ENCODE measurements around the gene WDR43.

Gene WDR43

DNA sequence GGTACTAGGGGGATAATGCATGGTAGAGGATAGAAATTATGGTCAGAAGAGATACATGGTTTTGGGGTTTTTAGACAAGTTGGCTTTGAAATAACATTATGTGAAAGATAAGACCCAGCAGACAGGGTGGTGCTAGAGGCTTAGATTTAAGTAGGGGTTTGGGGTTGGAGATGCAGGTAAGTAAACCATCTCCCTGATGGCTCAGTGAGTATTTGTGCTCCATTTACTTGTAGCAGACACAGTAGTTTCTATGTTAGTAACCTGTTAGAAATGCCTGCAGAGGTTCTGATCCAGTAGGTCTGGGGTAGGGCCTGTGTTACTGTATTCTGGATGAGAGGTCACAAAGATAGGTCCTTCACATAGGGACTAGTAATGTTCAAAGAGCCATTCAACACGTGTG, 13.7 kb downstream of the WDR43 start:
- DNase-seq (ENCODE audit: low read depth) = no peak

DNA sequence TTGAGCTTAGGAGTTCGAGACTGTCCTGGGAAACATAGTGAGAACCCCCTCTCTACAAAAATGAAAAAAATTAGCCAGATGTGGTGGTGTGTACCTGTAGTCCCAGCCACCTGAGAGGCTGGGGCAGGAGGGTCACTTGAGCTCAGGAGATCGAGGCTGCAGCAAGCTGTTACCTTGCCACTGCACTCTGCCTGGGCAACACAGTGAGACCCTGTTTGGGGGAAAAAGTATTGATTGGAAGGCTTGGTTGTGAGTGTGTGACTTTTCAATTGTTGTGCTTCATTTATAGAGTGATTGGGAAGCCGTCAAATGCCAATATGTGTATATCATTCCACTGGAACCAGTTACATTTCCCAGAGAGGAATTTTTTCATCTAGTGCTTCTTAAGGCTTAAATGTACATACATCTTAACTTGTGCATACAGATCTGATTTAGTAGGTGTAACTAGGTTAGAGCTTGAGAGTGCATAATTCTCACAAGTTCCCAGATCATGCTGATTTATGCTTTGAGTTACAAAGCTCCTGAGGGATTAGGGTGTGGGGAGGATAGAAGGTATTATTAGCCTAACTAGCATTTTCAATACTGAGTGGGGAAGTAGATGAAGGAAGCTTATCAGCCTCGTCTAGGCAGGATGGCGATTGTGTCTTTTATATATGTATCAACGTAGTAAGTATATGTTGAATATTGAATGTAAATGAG, 15.3 kb downstream of the WDR43 start:
- no peak for DNase-seq (ENCODE audit: low read depth)

DNA sequence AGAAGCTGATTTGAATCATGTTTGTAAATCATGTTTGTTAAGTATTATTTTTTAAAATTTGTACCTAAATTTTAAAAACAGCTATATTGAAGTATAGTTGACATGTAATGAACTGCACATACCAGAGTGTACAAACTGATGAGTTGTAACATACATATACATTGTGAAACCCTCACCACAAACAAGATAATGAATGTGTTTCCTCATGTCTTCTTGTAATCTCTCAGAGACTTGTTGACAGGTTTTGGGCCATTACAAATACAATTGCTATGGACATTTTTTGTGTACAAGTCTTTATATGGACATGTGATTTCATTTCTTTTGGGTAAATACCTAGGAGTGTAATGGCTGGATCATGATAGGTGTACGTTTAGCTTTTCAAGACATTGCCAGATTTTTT, 21.5 kb downstream of the WDR43 start:
- no peak for DNase-seq (ENCODE audit: low read depth)

DNA sequence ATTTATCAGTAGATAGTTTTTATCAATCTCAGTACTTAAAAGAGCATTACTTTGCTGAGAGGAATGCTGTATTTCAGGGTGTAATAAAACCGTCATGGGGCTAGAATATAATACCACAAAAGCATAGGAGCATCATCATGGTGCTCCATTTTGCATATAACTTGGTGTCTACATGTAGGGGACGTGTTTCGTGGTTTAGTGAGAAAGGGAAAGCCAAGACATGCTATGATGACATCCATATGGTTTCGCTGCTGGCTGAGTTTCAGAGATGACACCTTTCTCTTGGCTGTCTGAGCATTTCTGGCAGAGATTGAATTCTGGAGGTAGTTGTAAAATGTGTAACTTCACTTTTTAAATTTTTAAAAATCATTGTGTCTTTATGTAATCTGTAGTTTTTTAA, 32.4 kb downstream of the WDR43 start:
- no peak for DNase-seq (ENCODE audit: low read depth)

DNA sequence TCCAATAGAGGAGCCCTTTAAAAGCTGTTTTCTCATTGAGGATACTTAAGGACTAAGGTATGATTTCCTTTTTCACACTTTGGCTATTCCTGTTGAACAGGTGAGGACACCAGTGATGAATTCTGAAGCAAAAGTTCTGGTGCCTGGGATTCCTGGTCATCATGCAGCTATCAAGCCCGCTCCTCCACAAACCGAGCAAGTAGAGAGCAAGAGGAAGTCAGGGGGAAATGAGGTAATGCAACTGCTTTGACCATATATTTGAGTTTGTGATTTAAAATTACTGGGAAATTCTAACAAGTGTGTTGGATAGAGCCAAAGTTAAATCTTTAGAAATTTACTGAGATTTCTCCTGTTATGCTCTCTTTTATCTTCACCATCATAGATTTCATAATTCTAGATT, 33.0 kb downstream of the WDR43 start:
- no peak for DNase-seq (ENCODE audit: low read depth)

DNA sequence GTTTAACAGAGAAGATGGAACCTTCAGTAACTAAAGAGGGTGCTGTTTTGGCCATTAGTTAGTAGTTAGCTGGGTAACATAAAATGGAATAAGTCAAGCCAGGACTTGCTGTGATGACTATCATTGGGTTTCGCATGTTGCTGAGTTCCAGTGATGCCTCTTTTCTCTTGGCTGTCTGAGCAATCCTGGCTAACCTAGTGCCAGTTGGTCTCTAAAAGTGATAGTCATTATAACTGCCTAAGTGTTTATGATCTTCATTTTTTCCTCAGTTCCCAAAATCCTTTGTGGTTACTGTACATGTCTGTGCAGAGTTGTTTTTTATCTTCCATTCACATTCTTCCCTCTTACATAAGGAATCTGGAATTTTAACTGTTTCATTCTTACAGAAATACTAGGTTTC, 33.4 kb downstream of the WDR43 start:
- no peak for DNase-seq (ENCODE audit: low read depth)

DNA sequence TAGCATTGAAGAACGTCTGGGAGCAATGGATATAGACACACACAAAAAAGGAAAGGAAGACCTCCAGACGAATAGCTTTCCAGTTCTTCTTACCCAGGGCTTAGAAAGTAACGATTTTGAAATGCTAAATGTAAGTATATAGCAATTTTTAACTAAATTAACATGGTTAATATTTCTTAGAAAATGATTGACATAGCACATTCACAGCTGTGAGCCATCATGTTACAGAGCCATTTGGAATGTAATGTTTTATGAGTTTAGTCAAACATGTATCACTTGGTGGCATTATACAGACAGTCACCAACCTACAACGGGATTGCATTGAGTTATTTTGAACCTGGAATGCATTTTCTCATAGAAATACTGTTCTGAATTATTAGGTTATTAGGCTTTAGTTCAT, 35.1 kb downstream of the WDR43 start:
- DNase-seq (ENCODE audit: low read depth) = no peak

DNA sequence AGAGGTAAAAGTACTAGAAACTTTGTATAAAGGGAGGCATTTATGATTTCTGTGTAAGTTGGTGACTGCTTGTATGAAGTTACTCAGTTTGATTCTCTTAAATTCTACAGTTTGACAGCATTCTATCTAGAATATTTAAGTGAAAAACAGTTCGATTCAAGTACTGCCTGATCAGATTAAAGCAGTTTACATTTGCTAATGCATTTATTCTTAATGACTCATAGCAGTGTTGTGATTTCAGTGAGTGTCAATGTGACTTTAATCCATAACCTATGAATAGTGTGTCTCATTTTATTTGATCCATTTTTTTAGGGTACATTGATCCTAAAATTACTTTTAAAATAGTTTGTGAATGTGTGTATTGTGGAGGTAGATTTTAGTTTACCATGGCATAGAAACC, 35.7 kb downstream of the WDR43 start:
- no peak for DNase-seq (ENCODE audit: low read depth)

DNA sequence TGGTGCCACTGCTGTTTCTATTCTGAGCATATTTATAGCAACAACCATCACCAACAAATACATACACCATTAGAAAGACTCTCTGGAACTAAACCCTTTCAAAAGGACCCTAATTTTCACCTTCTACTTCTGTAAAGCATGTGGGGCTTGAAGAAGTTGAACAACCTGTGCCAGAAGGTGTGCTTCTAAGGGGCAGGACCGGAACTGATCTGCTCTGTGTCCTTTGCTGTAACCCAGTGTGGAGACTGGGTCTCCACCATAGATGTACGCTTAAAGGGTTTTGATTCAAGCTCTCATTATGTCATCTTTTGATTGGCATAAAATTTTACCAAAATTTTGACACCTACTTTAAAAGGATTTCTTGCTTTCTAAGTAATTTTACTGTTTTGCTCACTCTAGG, 40.3 kb downstream of the WDR43 start:
- DNase-seq (ENCODE audit: low read depth) = no peak

DNA sequence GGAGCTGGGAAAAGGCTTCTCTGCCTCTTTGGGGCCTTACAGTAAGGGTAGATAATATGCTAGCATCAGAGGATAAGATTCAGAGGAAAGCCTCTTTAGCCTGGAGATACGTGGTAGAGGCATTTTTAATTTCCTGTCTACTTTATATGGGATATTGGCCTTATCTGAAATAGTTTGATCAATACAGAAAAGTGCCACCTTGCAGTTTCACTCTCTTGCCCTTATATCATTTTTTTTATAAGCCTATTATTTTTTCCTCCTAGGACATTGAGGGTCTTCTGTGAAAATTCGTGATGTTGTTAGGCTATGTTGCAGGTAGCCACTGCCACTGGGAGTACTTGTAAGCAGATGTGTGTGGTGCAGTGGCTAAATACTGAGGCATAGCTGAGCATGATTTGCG, 46.5 kb downstream of the WDR43 start:
- no peak for DNase-seq (ENCODE audit: low read depth)

DNA sequence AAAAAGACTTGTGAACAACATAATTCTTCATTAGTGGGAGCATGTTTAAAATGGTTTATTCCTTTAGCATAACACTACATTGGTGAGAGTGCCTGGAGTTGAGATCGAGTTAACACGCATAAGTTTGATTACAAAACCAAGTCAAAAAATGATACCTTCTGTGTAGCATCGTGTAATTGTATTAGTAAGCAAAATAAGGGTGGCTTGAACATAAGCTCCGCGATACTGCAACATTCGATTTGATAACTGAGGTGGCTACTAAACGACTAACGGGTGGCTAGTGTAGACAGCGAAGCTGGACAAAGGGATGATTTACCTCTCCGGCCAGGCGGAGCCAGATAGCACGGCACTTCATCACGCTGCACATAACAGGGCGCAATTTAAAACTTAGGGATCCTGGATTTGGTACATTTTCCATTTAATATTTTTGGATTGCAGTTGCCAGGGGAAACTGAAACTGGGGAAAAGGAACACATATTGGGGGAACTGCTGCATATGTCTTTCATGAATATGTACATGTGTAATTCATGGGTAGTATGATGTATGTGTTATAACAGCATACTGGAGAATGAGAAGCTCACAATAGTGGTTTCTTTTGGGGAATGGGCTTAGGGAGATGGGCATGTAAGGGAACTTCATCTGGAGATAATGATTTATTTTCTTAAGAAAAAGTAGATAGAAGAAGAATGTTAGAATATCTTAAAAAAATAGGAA, 50.2 kb downstream of the WDR43 start:
- no peak for DNase-seq (ENCODE audit: low read depth)

DNA sequence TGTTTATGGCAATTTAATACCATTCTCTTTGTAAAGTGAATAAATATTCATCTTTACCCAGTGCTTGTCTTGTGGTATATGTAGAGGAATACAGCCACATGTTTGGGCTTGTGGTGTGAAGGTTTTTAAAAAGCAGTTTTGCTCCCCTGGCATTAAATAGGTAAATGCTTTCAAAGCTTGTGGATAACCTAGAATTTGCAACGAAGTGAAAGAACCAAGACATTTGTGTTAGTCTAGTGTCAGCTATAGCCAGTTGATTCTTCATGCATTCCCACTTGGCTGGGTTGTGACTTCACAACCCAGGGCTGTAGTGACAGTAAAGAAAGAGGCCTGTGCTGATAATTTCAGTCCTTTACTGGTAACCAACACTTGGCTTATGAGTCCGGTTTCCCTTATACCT, 53.7 kb downstream of the WDR43 start:
- no peak for DNase-seq (ENCODE audit: low read depth)

DNA sequence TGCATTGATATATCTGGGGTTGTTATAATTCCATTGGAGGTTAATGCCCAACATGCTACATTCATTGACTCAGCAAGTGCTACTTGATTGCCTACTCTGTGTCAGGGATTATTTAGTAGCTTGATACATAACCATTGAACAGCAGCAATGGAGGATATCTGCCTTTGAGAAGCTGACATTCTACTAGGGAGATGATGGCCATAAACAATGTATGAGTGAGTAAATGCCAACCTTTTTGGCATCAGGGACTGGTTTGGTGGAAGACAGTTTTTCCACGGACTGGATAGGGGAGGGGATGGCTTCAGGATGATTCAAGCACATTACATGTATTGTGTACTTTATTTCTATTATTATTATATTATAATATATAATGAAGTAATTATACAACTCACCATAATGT, 54.7 kb downstream of the WDR43 start:
- no peak for DNase-seq (ENCODE audit: low read depth)

DNA sequence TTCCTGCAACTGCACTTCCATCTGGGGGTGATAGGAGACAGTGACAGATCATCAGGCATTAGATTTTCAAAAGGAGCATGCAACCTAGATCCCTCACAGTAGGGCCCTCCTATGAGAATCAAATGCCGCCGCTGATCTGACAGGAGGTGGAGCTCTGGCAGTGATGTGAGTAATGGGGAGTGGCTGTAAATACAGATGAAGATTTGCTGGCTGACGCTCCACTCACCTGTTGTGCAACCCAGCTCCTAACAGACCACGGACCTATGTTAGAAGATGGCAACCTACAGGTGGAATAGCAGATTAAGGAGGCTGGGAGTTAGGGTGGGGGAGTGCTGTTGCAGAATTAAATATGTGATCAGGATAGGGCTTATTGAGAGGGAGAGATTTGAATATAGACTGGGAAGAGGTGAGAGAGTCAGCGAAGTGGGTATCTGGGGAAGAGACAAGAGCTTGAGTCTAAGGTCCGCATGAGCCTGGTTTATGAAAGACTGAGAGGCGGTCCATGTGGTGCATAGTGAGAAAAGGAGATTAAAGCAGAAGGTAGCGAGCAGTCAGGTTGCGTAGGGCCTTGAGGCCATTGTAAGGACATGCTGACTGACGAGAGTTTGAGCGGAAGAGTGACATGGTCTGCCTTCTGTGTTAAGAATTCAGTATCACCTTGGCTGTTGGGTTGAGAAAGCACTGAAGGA, 55.3 kb downstream of the WDR43 start:
- no peak for DNase-seq (ENCODE audit: low read depth)

DNA sequence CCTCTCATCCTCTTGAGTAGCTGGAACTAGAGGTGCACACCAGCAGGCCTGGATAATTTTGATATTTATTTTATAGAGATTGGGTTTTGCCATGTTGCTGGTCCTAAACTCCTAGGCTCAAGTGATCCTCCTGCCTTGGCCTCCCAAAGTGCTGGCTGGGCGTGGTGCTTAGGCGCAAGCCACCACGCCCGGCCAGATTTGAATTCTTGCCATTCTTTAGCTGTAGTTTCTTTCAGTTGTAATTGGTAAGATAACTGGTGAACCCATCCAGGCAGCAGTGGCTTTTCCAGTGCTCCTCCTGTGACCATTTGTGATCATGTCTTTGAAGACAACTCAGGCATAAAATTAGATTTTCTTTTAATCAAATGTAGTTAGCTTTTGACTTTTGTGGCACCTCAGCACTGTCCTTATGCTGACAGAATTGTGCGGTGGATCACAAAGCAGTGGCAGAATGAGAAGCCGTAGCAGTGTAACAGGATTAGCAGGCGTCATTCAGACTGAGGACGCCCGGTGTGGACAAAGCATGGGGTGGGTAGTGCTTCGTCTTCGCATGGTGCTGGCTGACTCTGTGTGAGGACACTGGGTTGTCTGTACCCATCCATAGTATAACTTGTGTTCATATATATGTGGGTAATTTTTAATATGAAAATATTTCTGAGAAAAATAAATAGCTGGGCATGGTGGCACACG, 56.6 kb downstream of the WDR43 start:
- no peak for DNase-seq (ENCODE audit: low read depth)

DNA sequence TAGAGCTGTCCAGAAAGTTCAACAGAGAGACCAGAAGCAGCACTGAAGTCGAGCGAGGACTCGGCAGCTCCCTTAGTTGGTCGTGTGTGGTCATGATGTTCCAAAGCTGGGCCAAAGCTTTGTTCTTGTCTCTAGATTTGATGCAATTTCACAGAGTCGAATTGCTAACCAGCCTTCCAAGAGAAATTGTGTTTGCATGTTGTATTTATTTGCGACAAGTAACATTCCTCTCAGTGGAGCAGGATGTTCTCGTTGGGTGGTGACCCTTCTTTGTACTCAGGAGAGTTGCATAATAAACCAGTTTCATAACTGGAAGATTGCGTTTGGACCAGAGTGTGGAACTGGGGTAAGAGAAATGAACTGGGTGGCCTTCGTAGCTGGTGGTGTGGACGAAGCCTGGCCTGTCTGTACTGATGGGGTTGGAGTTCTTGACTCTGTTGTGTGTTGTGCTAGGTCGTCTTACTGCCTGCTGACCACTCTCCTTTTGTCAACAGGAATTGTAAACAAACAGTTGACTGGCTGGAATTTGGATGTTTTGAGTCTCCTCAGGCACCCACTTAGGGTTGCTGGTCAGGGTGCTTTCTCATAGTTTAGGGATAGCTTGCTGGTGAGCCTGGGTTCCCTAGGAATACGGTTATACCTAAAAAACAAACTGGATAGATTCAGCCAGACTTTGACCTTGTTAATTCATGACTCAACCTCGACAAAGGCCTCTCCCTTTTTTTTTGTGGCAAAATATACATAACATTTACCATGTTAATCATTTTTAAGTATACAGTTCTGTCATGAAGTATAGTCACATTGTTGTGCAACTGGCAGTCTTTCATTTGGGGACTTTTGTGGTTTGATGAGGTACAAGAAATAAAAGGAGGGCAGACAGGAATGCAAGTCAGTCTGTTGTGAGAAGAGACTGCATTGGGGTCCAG, 57.7 kb downstream of the WDR43 start:
- no peak for DNase-seq (ENCODE audit: low read depth)

DNA sequence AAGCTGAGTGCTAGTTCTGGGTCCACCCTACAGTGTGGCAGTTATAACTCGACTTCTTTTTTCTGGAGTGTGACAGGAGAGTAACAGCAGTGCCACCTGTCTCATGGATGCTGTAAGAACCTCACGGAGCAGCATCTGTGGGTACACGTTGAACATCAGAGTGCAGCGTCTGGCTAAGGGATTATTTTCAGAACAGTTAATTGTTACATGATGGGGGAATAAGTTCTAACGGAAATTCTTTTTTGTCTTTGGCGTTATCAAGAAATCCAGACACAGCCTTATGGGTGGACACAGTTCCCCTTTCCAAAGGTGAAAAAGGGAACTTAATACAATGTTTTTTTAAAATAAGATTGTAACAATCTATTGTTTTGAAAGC, 58.4 kb downstream of the WDR43 start:
- no peak for DNase-seq (ENCODE audit: low read depth)

DNA sequence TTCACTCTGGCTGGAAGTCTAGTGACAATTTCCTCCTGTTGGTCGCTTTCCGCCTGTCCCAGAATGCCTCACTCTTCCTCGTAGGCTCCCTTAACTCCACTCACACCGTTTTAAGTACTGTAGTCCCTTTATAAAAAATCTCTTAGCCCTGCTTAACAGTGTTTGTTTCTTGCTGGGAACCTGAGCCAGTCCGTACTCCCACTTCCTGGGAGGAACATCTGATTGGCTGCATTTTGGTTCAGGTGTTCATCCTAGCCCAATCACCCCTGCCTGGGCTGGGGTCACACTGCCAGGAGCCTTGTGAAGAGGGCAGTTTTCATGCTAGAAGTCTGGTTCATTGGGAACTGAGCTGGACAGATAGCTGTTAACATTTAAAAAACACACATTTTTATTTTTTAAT, 61.0 kb downstream of the WDR43 start:
- no peak for DNase-seq (ENCODE audit: low read depth)

DNA sequence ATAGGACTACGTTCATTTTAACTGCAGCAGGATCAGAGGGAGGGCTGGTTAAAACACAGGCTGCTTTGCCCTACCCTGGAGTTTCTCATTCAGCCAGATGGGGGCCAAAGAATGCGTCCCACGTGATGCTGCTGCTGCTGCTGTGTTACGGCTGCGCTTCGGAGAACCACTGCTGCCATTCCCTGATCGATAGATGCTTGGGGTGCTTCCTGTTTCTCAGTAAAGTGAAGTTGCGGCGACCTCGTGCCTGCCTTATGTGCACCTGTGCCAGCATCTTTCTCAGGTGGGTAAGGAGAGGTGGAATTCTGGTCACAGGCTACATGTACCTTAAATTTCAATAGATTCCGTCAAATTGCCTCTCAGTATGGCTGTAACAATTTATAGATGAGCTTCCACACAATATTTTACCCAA, 62.0 kb downstream of the WDR43 start:
- DNase-seq (ENCODE audit: low read depth) = peak; percentile 55

DNA sequence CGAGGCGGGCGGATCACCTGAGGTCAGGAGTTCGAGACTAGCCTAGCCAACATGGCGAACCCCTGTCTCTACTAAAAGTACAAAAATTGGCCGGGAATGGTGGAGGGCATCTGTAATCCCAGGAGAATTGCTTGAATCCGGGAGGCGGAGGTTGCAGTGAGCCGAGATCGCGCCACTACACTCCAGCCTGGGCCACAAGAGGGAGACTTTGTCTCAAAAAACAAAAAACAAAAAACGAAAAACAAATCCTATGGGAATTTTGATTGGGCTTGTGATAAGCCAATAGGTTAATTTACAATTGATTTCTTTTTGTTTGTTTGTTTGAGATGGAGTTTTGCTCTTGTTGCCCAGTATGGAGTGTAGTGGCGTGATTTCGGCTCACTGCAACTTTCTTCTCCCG, 62.4 kb downstream of the WDR43 start:
- DNase-seq (ENCODE audit: low read depth) = no peak

DNA sequence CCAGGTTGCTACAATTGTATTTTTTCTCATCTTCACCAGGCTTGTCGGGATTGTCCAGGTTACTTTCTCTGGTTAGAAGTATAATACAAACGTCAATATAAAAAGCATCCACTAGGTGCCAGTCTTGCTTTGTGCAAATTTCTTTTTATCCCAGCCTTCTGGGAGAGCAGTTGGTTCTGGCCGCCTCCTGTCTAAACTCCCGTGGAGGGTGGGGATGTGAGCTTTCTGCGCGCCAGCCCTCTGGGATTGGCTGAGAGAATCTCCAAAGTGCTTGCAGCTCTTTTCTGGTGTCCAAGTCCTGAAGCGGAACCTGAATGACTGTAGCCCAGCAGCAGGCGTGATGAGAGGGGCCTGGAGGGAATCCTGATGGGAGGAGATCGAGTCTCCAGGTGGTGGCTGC, 64.2 kb downstream of the WDR43 start:
- peak; percentile 6 for DNase-seq (ENCODE audit: low read depth)

DNA sequence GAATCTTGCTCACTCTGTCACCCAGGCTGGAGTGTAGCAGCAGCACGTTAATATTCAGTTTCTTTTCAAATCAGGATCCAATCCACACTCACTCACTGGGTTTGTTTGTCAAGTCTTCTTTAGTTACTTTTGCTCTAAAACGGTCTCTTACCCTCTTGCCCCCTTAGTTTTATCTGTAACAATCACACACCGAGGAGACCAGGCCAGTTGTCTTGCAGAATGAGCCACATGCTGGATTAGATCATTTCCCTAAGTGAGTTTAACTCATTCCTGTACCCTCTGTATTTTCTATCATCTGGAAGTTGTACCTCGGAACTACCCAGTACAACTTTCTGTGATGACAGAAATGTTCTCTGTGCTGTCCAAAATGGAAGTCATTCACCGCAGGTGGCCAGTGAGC, 65.9 kb downstream of the WDR43 start:
- no peak for DNase-seq (ENCODE audit: low read depth)
